GM19193 (cell line): ENCODE data around the gene HCRTR1.

Experiments used
- POLR2A ChIP-seq: IDR thresholded peaks from 4 replicates; pipeline ENCODE4 v1.6.1; 2011; ENCODE audit not compliant: insufficient read depth, insufficient read length; ENCODE audit errors: extremely low read depth

Gene HCRTR1

DNA sequence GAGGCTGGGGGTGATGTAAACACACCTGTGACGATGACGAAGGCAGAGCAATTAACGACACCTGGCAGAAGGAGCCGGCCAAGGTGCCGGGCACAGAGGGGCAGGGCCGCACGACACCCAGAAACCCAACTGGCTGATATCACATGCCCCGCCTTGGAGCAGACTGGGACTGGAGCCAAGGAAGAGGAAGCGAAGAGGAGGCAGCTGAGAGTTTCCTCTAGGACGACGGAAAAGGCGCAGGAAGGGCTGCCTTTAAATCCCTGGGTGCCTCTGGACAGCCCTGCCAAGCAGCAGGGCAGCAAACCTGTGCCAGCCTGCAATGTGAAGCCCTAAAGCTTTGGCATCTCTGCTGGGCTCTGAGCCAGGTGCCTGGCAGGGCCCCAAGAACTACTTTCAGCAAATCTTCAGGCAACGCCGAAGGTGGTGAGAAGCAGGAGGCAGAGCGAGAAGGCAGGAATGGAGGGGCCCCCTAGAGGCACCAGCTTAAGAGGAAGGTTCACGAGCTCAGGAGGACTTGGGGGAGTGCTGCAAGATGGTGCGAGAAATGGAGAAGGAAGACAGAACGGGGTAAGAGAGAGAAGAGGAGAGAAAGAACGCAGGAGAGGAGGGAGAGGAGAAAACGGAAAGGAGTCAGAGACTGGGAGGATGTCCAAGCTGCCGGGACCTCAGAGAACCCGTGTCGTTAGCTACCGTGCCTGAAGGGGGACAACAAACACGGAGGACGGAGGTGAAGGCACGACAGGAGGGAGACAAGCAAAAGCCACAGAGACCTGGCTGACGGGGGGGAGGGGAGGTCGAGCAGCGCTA lies 52.5 kb downstream of the HCRTR1 start:
- TF ChIP-seq POLR2A, result no peak

DNA sequence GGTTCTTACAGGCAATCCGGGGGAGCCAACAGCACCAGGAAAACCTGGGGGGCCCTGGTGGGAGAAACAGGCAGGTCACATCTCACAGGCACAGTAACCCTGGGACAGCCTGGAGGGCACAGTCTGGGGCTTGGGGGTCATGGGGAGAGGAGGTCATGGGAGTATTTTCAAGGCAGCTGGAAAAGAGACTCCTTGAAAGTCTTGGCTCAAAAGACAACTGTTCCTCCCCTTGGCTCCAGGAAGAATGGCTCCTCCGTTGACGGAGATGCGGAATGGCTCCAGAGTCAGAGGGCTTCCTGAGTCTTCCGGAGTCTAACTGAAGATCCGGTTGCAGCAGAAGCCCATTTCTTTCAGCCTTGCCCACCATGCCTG lies 53.1 kb downstream of the HCRTR1 start:
- TF ChIP-seq POLR2A, result no peak

DNA sequence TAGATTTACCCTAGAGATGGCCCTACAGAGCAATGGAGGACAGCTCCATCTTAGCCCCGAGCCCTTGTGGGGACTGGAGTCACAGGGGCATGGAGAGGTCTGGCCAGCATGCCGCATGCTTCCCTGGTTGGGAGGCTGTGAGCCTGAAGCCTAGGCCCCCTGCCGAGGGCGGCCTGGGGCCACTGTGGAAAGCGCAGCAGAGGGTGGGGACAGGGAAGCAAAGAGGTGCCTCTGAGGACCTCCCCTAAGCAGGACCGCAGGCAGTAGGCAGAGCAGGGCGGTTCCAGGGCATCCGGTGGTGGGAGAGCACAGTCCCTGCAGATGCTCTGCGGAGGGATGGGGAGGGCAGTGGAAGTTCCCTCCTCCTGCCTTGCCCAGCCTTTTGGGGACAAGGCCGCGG lies 53.7 kb downstream of the HCRTR1 start:
- no peak for TF ChIP-seq POLR2A

DNA sequence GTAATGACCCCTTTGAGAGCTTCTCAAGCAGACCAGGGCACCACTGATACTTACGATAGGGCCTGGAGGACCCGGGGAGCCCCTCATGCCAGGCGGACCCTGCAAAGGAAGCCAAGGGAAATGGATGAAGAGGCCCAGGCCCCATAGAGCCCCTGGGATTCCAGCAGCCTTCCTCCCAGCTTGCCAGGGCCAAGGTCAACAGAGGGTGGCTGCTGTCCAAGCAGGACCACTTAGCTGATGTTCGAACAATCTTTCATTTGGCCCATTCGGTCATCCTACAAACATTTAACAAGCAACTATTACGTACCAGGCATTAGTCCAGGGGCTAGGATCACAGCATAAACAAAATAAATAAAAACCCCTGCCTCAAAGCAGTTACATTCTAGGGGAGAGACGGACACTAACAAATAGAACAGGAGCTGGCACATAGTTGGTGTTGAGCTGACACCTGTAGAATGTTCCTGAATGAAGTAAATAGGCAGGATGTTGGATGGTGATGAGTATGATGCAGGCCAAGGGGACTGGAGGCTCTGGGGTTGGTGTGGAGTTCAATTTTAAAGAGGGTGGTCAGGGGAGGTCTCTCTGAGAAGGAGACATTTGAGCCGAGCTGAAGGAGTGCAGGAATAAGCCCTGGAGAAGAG lies 54.2 kb downstream of the HCRTR1 start:
- TF ChIP-seq POLR2A, result no peak

DNA sequence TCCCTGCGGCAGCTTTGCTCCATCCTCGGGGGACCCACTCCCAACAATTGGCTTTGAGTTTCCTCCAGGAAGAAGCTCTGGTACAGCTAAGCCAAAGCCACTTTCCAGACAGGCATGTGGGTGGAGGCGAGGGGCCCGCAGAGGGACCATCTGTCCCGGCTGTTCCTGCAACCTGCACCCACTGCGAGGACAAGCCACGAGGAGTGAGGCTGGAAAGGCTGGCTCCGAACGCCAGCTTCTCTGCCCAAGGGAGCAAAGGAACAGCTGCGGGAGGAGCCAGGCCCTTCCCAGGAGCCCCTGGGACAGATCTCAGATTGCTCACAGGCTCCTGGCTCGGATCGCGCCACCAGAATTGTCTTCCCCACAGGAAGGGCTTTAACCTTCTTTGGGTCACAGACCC lies 55.5 kb downstream of the HCRTR1 start:
- no peak for TF ChIP-seq POLR2A

DNA sequence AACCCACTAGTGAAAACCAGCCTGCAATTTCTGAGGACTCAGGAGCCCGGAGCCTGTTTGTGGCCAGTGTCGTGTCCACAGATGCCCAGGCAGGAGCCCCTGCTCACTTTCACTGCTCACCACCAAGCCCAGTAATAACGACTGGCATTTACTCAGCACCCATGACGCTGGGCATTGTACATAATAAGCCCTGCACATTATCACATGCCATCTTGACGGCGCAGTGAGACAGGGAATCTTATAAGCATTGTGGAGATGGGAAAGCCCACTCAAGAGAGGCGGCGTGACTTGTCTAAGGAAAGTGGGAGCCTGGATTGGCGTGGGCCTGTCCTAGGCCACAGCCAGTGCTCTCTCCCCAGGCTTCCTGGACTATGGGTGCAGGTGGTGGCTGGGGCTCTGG lies 55.9 kb downstream of the HCRTR1 start:
- TF ChIP-seq POLR2A, result no peak

DNA sequence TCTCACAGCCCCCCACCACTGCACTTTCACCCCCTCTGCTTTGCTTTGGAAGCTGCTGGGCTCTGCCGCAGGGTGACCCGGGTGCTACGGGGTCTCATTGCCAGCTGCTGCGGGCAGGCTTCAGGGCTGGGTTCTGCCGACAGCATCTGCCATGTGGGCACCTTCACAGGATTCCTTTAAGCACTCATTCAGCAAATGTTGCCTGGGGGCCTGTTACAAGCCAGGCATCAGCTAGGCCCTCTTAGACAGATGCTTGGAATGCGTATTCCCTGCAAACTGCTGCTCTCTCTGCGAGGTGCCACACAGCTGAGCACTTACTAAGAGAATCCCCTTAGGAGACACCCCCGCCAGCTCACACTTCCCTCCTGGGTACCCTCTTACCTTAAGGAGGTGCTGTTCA lies 57.1 kb downstream of the HCRTR1 start:
- no peak for TF ChIP-seq POLR2A

DNA sequence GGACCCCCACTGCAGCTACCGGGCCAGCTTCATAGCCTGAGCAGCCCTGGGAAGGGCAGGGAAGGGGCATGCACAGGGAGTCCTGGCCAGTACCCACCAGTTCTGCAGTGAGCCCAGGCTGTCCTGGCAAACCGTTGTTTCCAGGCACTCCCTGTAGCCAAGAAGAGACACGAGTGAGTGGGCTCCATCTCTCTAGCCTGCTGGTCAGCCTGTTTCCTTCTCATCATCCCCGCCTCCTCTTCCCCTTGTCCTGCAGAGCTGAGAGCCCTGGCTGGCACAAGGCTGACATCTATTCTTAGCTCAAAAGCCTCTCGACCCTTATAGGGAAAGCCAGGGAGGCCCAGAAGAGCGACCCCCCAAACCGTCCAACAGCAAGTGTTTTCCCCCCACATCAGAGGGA lies 57.7 kb downstream of the HCRTR1 start:
- TF ChIP-seq POLR2A, result no peak

DNA sequence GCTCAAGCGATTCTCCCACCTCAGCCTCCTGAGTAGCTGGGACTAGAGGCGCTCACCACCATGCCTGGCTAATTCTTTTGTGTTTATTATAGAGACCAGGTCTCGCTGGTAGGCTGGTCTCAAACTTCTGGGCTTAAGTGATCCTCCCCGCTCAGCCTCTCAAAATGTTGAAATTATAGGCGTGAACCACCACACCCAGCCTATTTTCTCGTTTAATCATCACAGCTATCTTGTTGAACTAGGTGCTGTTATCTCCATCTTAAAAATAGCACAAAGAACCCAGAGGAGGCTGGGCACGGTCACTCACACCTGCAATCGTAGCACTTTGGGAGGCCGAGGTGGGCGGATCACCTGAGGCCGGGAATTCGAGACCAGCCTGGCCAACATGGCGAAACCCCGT lies 58.3 kb downstream of the HCRTR1 start:
- no peak for TF ChIP-seq POLR2A
